K562 (cell line): ENCODE data around the gene TOM1L1. TPM values are rescaled to one million over a fixed set of nuclear protein-coding genes. Genes with fewer than 3 reads are reported as not detected.

Experiments used
- ATF1 ChIP-seq, 2 experiments: fragments of 450-650 bp in 1 of 2; IDR thresholded peaks; 2 replicates each; pipeline ENCODE4 v1.6.1; 2016; ENCODE audit warnings: missing compliant biosample characterization in 1 of 2, missing genetic modification characterization in 1 of 2
- CTBP1 ChIP-seq: fragments of 450-650 bp; IDR thresholded peaks from 2 replicates; pipeline ENCODE4 v1.6.1; 2016; ENCODE audit warnings: borderline replicate concordance
- CXXC5 ChIP-seq: fragments of 250-450 bp; sonication (Bioruptor Pico); IDR thresholded peaks from 2 replicates; pipeline ENCODE4 v1.8.0; 2022; ENCODE audit warnings: inconsistent platforms, mild to moderate bottlenecking, moderate library complexity
- E2F6 ChIP-seq, 2 experiments: IDR thresholded peaks; 2 replicates each; pipeline ENCODE4 v1.6.1; 2011; ENCODE audit warnings: borderline replicate concordance in 1 of 2, control low read depth in 1 of 2, low read depth in 1 of 2, low read length in 1 of 2, mild to moderate bottlenecking in 1 of 2, mixed read lengths in 1 of 2, moderate library complexity in 1 of 2; ENCODE audit not compliant: insufficient read depth in 1 of 2, insufficient read length in 1 of 2, poor library complexity in 1 of 2, severe bottlenecking in 1 of 2; ENCODE audit errors: extremely low read depth in 1 of 2
- FIP1L1 ChIP-seq: fragments of 200-400 bp; formaldehyde crosslinking; IDR thresholded peaks from 2 replicates; pipeline ENCODE4 v1.6.1; 2018; ENCODE audit warnings: mild to moderate bottlenecking, low read depth, low read length; ENCODE audit not compliant: poor library complexity, severe bottlenecking
- FOXP1 ChIP-seq: sonication (generic); formaldehyde crosslinking; IDR thresholded peaks from 2 replicates; pipeline ENCODE4 v1.8.0; 2022; ENCODE audit warnings: mild to moderate bottlenecking, missing genetic modification reagents
- HIVEP1 ChIP-seq: fragments of 250-450 bp; sonication (Bioruptor Pico); IDR thresholded peaks from 2 replicates; pipeline ENCODE4 v1.4.0; 2020; ENCODE audit warnings: mild to moderate bottlenecking
- NFRKB ChIP-seq: fragments of 450-650 bp; IDR thresholded peaks from 2 replicates; pipeline ENCODE4 v1.6.1; 2016; ENCODE audit warnings: low read depth
- TBP ChIP-seq: optimal IDR thresholded peaks from 2 replicates; pipeline ENCODE3; 2011; ENCODE audit warnings: low read depth, low read length, improper control_type of control experiment
- VEZF1 ChIP-seq: fragments of 200-800 bp; sonication (Bioruptor generic); IDR thresholded peaks from 2 replicates; pipeline ENCODE4 v1.6.1; 2017; ENCODE audit warnings: missing genetic modification characterization, missing compliant biosample characterization
- ZBTB2 ChIP-seq: fragments of 450-650 bp; IDR thresholded peaks from 2 replicates; pipeline ENCODE4 v1.6.1; 2016; ENCODE audit warnings: antibody characterized with exemption
- ZBTB40 ChIP-seq, 2 experiments: fragments of 450-650 bp in 1 of 2; sonication (generic) in 1 of 2; formaldehyde crosslinking in 1 of 2; IDR thresholded peaks; 2 replicates each; pipeline versions ENCODE4 v1.7.1 to v1.9.0; 2016 to 2022; ENCODE audit warnings: inconsistent platforms in 1 of 2, mild to moderate bottlenecking in 1 of 2, missing genetic modification reagents in 1 of 2
- polyA plus RNA-seq, 8 experiments: library from polyadenylated mRNA; depleted of rRNA in 4 of 8; stranded (reverse) in 5 of 8; unstranded in 3 of 8; fragments of >200 nt; fragmentation: Nextera tagmentation in 2 of 8; fragmentation: Illumina TruSeq in 1 of 8; extraction: Ambion mirVana in 2 of 8; extraction: Trizol in 1 of 8; gene quantifications; 2 replicates each; pipeline versions ENCODE4 v1.2.1 to v1.2.3, GENCODE V29; 2011 to 2014; ENCODE audit warnings: inconsistent platforms in 1 of 8, missing spikeins in 1 of 8
- total RNA-seq, 7 experiments: library from RNA; depleted of rRNA in 6 of 7; stranded (reverse); fragments of >200 nt in 6 of 7; fragmentation: Illumina TruSeq in 2 of 7; extraction: Trizol in 2 of 7; gene quantifications; 2 replicates each; pipeline versions ENCODE4 v1.2.1 to v1.2.3, GENCODE V29; 2011 to 2021; ENCODE audit warnings: low replicate concordance in 1 of 7

TOM1L1 gene
- total and polyA plus RNA-seq, 9 of the 15 experiments (the other 6 are each of a cell fraction or from before 2014, with no cell fraction given) = 21.3 to 74.3 (median 31.0) TPM

GRCh38 chr17:54900457-54901229 lies at the start of gene TOM1L1 (continued):
- TF ChIP-seq ZBTB40 (IDR thresholded peaks at IDR 0.05) (0 out of 2 replicates have a peak, but pooled peaks have one; percentile 9), ZBTB40 (CRISPR knock-in tag; IDR thresholded peaks at IDR 0.05) (no peak), CXXC5 (CRISPR knock-in tag) (peak; percentile 77), E2F6 (IDR thresholded peaks at IDR 0.05; ENCODE audit: borderline replicate concordance in 1 of 2, extremely low read depth in 1 of 2, insufficient read depth in 1 of 2, insufficient read length in 1 of 2, low read depth in 1 of 2, low read length in 1 of 2, poor library complexity in 1 of 2, severe bottlenecking in 1 of 2) (peak in 1 of 2 experiments; percentile 64), NFRKB (peak; percentile 43; the same call in 1 of the 2 replicates), HIVEP1 (CRISPR knock-in tag) (no peak), VEZF1 (CRISPR knock-in tag) (peak; percentile 29), CTBP1 (peak; percentile 91), ZBTB2 (0 out of 2 replicates have a peak, but pooled peaks have one; percentile 31), ATF1 (CRISPR knock-in tag; IDR thresholded peaks at IDR 0.05) (no peak), ATF1 (tag; IDR thresholded peaks at IDR 0.05) (peak; percentile 33; the same call in 1 of the 2 replicates), TBP (peak; percentile 26), FIP1L1 (peak; percentile 32), FOXP1 (CRISPR knock-in tag) (peak; percentile 53; the same call in 1 of the 2 replicates)
